Prostate gland (tissue), 2 donors: ENCODE results near the gene DHCR7. TPM values are rescaled to one million over a fixed set of nuclear protein-coding genes. Genes with fewer than 3 reads are reported as not detected.

ENCODE experiments used
- DNase-seq: peaks from one replicate; pipeline ENCODE4 v3.0.0-alpha.2; 2019; ENCODE audit warnings: low spot score
- H3K27ac ChIP-seq, 2 donors: fragments of 200-600 bp; sonication (generic); 2 replicates each; pipeline ENCODE4 v1.5.1; 2017 to 2019
- H3K27me3 ChIP-seq: fragments of 200-600 bp; sonication (generic); replicated peaks from 2 replicates; pipeline ENCODE4 v1.5.1; 2019; ENCODE audit not compliant: insufficient read depth
- H3K36me3 ChIP-seq, 2 donors: fragments of 200-600 bp; sonication (generic); 1 replicate in 1 of 2; 2 replicates in 1 of 2; pipeline versions ENCODE4 v1.5.1 to v1.8.1; 2017 to 2019
- H3K4me1 ChIP-seq: fragments of 200-600 bp; sonication (generic); replicated peaks from 2 replicates; pipeline ENCODE4 v1.5.1; 2019
- H3K4me3 ChIP-seq, 2 donors: fragments of 200-600 bp; sonication (generic); 2 replicates each; pipeline ENCODE4 v1.5.1; 2017 to 2019
- H3K9me3 ChIP-seq: fragments of 200-600 bp; sonication (generic); 2 replicates; pipeline ENCODE4 v1.5.1; 2017
- CTCF ChIP-seq, 4 experiments: fragments of 200-600 bp in 2 of 4; fragments of 450-650 bp in 2 of 4; sonication (generic) in 2 of 4; IDR thresholded peaks; 1 replicate in 3 of 4; 2 replicates in 1 of 4; pipeline ENCODE4 v1.5.1; 2016 to 2019; ENCODE audit warnings: antibody characterized with exemption in 4 of 4, mild to moderate bottlenecking in 2 of 4, moderate library complexity in 2 of 4
- POLR2A ChIP-seq: fragments of 450-650 bp; IDR thresholded peaks from one replicate; pipeline ENCODE4 v1.6.1; 2016; ENCODE audit warnings: antibody characterized with exemption, mild to moderate bottlenecking
- POLR2AphosphoS5 ChIP-seq: sonication (generic); formaldehyde crosslinking; IDR thresholded peaks from one replicate; pipeline ENCODE4 v1.6.1; 2017; ENCODE audit warnings: antibody characterized with exemption
- WGBS: methylation state at CpG from one replicate; pipeline ENCODE4 v1.1.5; 2018; 5-methylcytosine and 5-hydroxymethylcytosine counted together
- intact Hi-C: fragments of 100-400 bp; cut with DNase I; formaldehyde crosslinking; loops from one replicate; pipeline ENCODE4 v1.14.2; 2022
- total RNA-seq, 2 donors: library from RNA; depleted of rRNA; stranded (reverse); fragments of >200 nt; gene quantifications; one replicate each; pipeline ENCODE4 v1.1.0, GENCODE V29; 2016

Gene DHCR7
- total RNA-seq, 2 donors from 2014 or later = 29.5 to 93.9 TPM

DNA sequence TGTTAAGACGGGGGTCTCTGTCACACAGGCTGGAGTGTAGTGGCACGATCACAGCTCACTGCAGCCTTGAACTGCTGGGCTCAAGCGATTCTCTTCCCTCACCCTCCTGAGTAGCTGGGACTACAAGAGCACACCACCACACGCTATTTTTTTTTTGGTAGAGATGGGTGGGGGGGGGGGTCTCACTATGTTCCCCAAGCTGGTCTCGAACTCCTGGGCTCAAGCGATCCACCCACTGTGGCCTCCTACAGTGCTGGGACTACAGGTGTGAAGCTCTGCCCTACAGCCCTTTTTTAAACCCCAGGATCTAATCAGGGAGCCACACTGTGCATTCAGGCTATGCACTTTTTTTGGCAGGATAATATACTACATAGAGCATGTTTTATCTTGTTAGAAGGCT lies 1.4 kb upstream of the DHCR7 start:
- Histone ChIP-seq H3K27ac (peak overlapping the region; percentile 85 to 89), H3K4me3 (peak overlapping the region in 1 of 2 donors; percentile 70)
- whole genome bisulfite sequencing = 32% methylated on average over 6 of the region's 6 CpGs

DNA sequence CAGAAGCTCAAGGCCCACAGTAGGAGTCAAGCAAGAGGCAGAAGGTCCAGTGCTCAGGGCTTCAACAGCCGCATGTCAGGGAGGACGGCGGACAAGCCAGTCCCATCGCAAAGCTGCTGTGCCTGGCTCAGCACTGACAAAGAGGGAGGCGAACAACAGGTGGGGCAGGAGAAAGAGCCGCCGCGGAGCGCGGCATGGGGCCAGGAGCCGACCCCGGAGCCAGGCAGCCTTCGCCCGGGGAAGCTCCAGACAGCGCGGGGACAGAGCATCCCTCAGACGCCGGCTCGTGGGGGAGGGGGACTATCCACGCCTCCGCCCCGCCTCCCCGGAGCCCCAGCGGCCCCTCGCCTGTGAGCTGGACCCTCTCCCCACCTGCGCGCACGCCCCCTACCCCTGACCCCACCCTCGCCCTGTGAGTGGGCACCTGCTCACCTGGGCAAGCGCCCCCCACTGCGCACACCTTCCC lies 369 bp downstream of the DHCR7 start:
- no peak for TF ChIP-seq POLR2AphosphoS5
- no peak for TF ChIP-seq POLR2A
- TF ChIP-seq CTCF (IDR thresholded peaks at IDR 0.05) = no peak

More for the DNA sequence above, 1.4 kb upstream of the DHCR7 start:
- intact Hi-C loops = no loop called here
- TF ChIP-seq POLR2AphosphoS5 = no peak
- no peak for TF ChIP-seq CTCF (IDR thresholded peaks at IDR 0.05)
- H3K27me3 ChIP-seq = no peaks in the 10 kb centered on the region
- no peaks in the 10 kb centered on the region for H3K9me3 ChIP-seq
- no peak for DNase-seq
- H3K4me1 ChIP-seq = peaks cover 18% of the 10 kb centered on the region
- H3K36me3 ChIP-seq = no peaks in the 10 kb centered on the region

GRCh38 chr11:71446942-71447688 lies 1.1 kb downstream of the DHCR7 start:
- Histone ChIP-seq H3K9me3 (no peaks in the 10 kb centered on the region), H3K27me3 (no peaks in the 10 kb centered on the region), H3K4me3 (peak overlapping the region; percentile 70 to 71), H3K36me3 (no peaks in the 10 kb centered on the region), H3K27ac (peak overlapping the region; percentile 85 to 89), H3K4me1 (peaks cover 12% of the 10 kb centered on the region)
- no peak for TF ChIP-seq POLR2A
- no peak for TF ChIP-seq CTCF (IDR thresholded peaks at IDR 0.05)
- TF ChIP-seq POLR2AphosphoS5 = peak; percentile 53
- intact Hi-C loops = no loop called here
- WGBS = 42% methylated on average over 9 of the region's 9 CpGs
- DNase-seq = peak; percentile 60

More for the DNA sequence above, 369 bp downstream of the DHCR7 start:
- DNase-seq = no peak
- H3K27ac ChIP-seq = peak overlapping the region; percentile 85 to 89
- peaks cover 12% of the 10 kb centered on the region for H3K4me1 ChIP-seq
- 2% methylated on average over 23 of the region's 31 CpGs for WGBS
- no peaks in the 10 kb centered on the region for H3K27me3 ChIP-seq
- intact Hi-C loops = no loop called here
- H3K9me3 ChIP-seq = no peaks in the 10 kb centered on the region
- H3K4me3 ChIP-seq = peak overlapping the region; percentile 70 to 71
- no peaks in the 10 kb centered on the region for H3K36me3 ChIP-seq

DNA sequence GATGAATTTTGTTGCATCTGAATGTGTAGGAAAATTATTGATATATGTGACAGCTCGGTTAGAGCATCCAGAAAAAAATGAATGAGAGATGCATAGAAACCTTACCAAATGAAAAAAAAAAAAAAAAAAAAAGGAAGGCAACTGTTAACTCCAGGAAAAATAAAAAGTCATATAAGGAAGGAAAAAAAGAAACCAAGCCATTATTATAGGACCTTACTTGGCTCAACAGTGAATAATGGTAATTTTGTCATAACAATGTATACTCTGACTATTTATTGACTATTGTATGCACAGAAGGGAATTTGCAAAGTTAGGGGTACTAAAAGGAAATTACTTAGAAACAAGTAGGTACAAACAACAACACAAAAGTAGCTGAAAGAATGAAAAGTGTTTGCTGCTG lies 2.0 kb downstream of the DHCR7 start:
- Histone ChIP-seq H3K27me3 (no peaks in the 10 kb centered on the region), H3K4me3 (no peak overlapping the region), H3K36me3 (peaks cover 0 to 1% of the 10 kb centered on the region in 2 donors), H3K27ac (no peak overlapping the region), H3K9me3 (no peaks in the 10 kb centered on the region), H3K4me1 (peaks cover 8% of the 10 kb centered on the region)
- WGBS = 97% methylated on average over 1 of the region's 1 CpG
- TF ChIP-seq POLR2AphosphoS5 = no peak
- no peak for TF ChIP-seq CTCF (IDR thresholded peaks at IDR 0.05)
- no peak for TF ChIP-seq POLR2A
- intact Hi-C loops = no loop called here
- DNase-seq = no peak

- H3K27ac ChIP-seq = no peak overlapping the region
- peaks cover 5% of the 10 kb centered on the region for H3K4me1 ChIP-seq
- 98% methylated on average over 6 of the region's 6 CpGs for WGBS
- H3K36me3 ChIP-seq = peaks cover 0 to 3% of the 10 kb centered on the region in 2 donors
- TF ChIP-seq POLR2A (no peak), CTCF (IDR thresholded peaks at IDR 0.05) (no peak), POLR2AphosphoS5 (no peak)
- intact Hi-C loops = no loop called here
- no peak for DNase-seq
- no peaks in the 10 kb centered on the region for H3K9me3 ChIP-seq
- H3K4me3 ChIP-seq = no peak overlapping the region
- H3K27me3 ChIP-seq = no peaks in the 10 kb centered on the region
Observed at GRCh38 chr11:71444811-71445210, 3.4 kb downstream of the DHCR7 start.
